Skeletal muscle tissue (tissue), 4 donors: ENCODE data around the gene ARVCF. TPM values are rescaled to one million over a fixed set of nuclear protein-coding genes. Genes with fewer than 3 reads are reported as not detected.

ENCODE experiments used
- H3K27ac ChIP-seq: one replicate; pipeline ENCODE4 v1.7.0; 2013; ENCODE audit warnings: mild to moderate bottlenecking, low read depth, low read length, inconsistent platforms
- H3K27me3 ChIP-seq, 3 donors: one replicate each; pipeline ENCODE4 v1.7.0; 2013; ENCODE audit warnings: low read length in 3 of 3; ENCODE audit not compliant: control insufficient read depth in 3 of 3, insufficient read depth in 3 of 3
- H3K36me3 ChIP-seq, 3 donors: one replicate each; pipeline ENCODE4 v1.7.0; 2013; ENCODE audit warnings: low read length in 3 of 3; ENCODE audit not compliant: control insufficient read depth in 3 of 3, insufficient read depth in 3 of 3
- H3K4me1 ChIP-seq, 3 donors: one replicate each; pipeline ENCODE4 v1.7.0; 2013; ENCODE audit warnings: low read length in 3 of 3, mild to moderate bottlenecking in 3 of 3; ENCODE audit not compliant: control insufficient read depth in 3 of 3, insufficient read depth in 3 of 3
- H3K4me3 ChIP-seq, 3 donors: one replicate each; pipeline ENCODE4 v1.7.0; 2013; ENCODE audit warnings: low read length in 3 of 3
- H3K9ac ChIP-seq, 3 donors: one replicate each; pipeline ENCODE4 v1.7.0; 2013; ENCODE audit warnings: low read length in 3 of 3, mild to moderate bottlenecking in 3 of 3, moderate library complexity in 2 of 3, low read depth in 1 of 3
- H3K9me3 ChIP-seq, 3 donors: one replicate each; pipeline ENCODE4 v1.7.0; 2013; ENCODE audit warnings: low read length in 3 of 3; ENCODE audit not compliant: control insufficient read depth in 3 of 3
- total RNA-seq: library from RNA; depleted of rRNA; stranded (reverse); fragments of >200 nt; gene quantifications from one replicate; pipeline ENCODE4 v1.2.3, GENCODE V29; 2014
- donor health status: Osteomylitis.

Gene ARVCF
- total RNA-seq, 1 donor from 2014 or later: 49.6 TPM

GRCh38 chr22:20010307-20011122 is 6.1 kb downstream of the ARVCF start:
- Histone ChIP-seq H3K36me3 (no peaks in the 10 kb centered on the region), H3K4me1 (peaks cover 9 to 35% (median 27%) of the 10 kb centered on the region in 3 donors), H3K27ac (no peak overlapping the region), H3K9ac (peak overlapping the region in 1 of 3 donors; percentile 50), H3K9me3 (no peaks in the 10 kb centered on the region), H3K27me3 (no peaks in the 10 kb centered on the region), H3K4me3 (no peak overlapping the region)

- H3K27ac ChIP-seq: no peak overlapping the region
- no peaks in the 10 kb centered on the region for H3K9me3 ChIP-seq
- no peak overlapping the region for H3K9ac ChIP-seq
- no peaks in the 10 kb centered on the region for H3K36me3 ChIP-seq
- H3K4me3 ChIP-seq: no peak overlapping the region
- peaks cover 6 to 27% (median 20%) of the 10 kb centered on the region in 3 donors for H3K4me1 ChIP-seq
- H3K27me3 ChIP-seq: no peaks in the 10 kb centered on the region
Measured at GRCh38 chr22:20009582-20010306, 6.9 kb downstream of the ARVCF start.

- Histone ChIP-seq H3K27me3 (no peaks in the 10 kb centered on the region), H3K27ac (no peak overlapping the region), H3K9me3 (peaks cover 0 to 5% (median 0%) of the 10 kb centered on the region in 3 donors), H3K9ac (no peak overlapping the region), H3K36me3 (no peaks in the 10 kb centered on the region), H3K4me3 (no peak overlapping the region), H3K4me1 (peaks cover 5 to 23% (median 15%) of the 10 kb centered on the region in 3 donors)
Measured at GRCh38 chr22:20009018-20009491, 7.6 kb downstream of the ARVCF start.

- H3K9me3 ChIP-seq: peaks cover 0 to 5% (median 0%) of the 10 kb centered on the region in 3 donors
- no peak overlapping the region for H3K9ac ChIP-seq
- H3K27me3 ChIP-seq: no peaks in the 10 kb centered on the region
- H3K4me3 ChIP-seq: no peak overlapping the region
- peaks cover 5 to 20% (median 11%) of the 10 kb centered on the region in 3 donors for H3K4me1 ChIP-seq
- no peak overlapping the region for H3K27ac ChIP-seq
- H3K36me3 ChIP-seq: no peaks in the 10 kb centered on the region
Measured at GRCh38 chr22:20008221-20008995, 8.2 kb downstream of the ARVCF start.

GRCh38 chr22:20004464-20004863 is 12.2 kb downstream of the ARVCF start:
- Histone ChIP-seq H3K36me3 (no peaks in the 10 kb centered on the region), H3K4me3 (no peak overlapping the region), H3K4me1 (peaks cover 9 to 26% (median 15%) of the 10 kb centered on the region in 3 donors), H3K9me3 (peaks cover 0 to 5% (median 0%) of the 10 kb centered on the region in 3 donors), H3K27ac (no peak overlapping the region), H3K27me3 (no peaks in the 10 kb centered on the region), H3K9ac (no peak overlapping the region)

- Histone ChIP-seq H3K9me3 (peaks cover 0 to 5% (median 0%) of the 10 kb centered on the region in 3 donors), H3K36me3 (no peaks in the 10 kb centered on the region), H3K4me3 (no peak overlapping the region), H3K27ac (no peak overlapping the region), H3K9ac (no peak overlapping the region), H3K4me1 (peaks cover 21 to 37% (median 26%) of the 10 kb centered on the region in 3 donors), H3K27me3 (no peaks in the 10 kb centered on the region)
Measured at GRCh38 chr22:20003304-20003703, 13.3 kb downstream of the ARVCF start.

- peaks cover 0 to 5% (median 0%) of the 10 kb centered on the region in 3 donors for H3K9me3 ChIP-seq
- no peaks in the 10 kb centered on the region for H3K36me3 ChIP-seq
- peaks cover 26 to 43% (median 27%) of the 10 kb centered on the region in 3 donors for H3K4me1 ChIP-seq
- no peak overlapping the region for H3K4me3 ChIP-seq
- no peaks in the 10 kb centered on the region for H3K27me3 ChIP-seq
- H3K27ac ChIP-seq: no peak overlapping the region
- no peak overlapping the region for H3K9ac ChIP-seq
Measured at GRCh38 chr22:20002636-20003035, 14.0 kb downstream of the ARVCF start.

- Histone ChIP-seq H3K9ac (peak overlapping the region in 1 of 3 donors; percentile 7), H3K4me3 (no peak overlapping the region), H3K27ac (no peak overlapping the region), H3K27me3 (no peaks in the 10 kb centered on the region), H3K36me3 (no peaks in the 10 kb centered on the region), H3K4me1 (peaks cover 26 to 48% (median 27%) of the 10 kb centered on the region in 3 donors), H3K9me3 (peaks cover 0 to 5% (median 0%) of the 10 kb centered on the region in 3 donors)
Measured at GRCh38 chr22:20002128-20002527, 14.5 kb downstream of the ARVCF start.

- H3K4me3 ChIP-seq: no peak overlapping the region
- no peak overlapping the region for H3K9ac ChIP-seq
- no peaks in the 10 kb centered on the region for H3K36me3 ChIP-seq
- H3K9me3 ChIP-seq: peaks cover 0 to 5% (median 0%) of the 10 kb centered on the region in 3 donors
- no peaks in the 10 kb centered on the region for H3K27me3 ChIP-seq
- H3K27ac ChIP-seq: no peak overlapping the region
- peaks cover 26 to 58% (median 34%) of the 10 kb centered on the region in 3 donors for H3K4me1 ChIP-seq
Measured at GRCh38 chr22:20001082-20001638, 15.5 kb downstream of the ARVCF start.
